ENCODE data around the gene FLYWCH1. TPM values are rescaled to one million over a fixed set of nuclear protein-coding genes. Genes with fewer than 3 reads are reported as not detected.
A peak's percentile ranks its signal among the peaks of the same experiment; 100 is the strongest.

Gene FLYWCH1
- total and polyA plus RNA-seq, 9 of the 15 experiments (the other 6 are each of a cell fraction or from before 2014, with no cell fraction given): 0.18 to 33.6 (median 11.3) TPM

GRCh38 chr16:2905241-2905987 is 6.3 kb upstream of the FLYWCH1 start (continued):
- TF ChIP-seq TFAP4 (CRISPR knock-in tag; IDR thresholded peaks at IDR 0.05; ENCODE audit: borderline replicate concordance) (peak; percentile 69), ZNF165 (CRISPR knock-in tag; IDR thresholded peaks at IDR 0.05; ENCODE audit: borderline replicate concordance) (no peak), MEF2D (tag; conservative IDR thresholded peaks at IDR 0.05; ENCODE audit: low read depth) (no peak), FOXO4 (CRISPR knock-in tag; IDR thresholded peaks at IDR 0.05) (no peak), CGGBP1 (CRISPR knock-in tag; IDR thresholded peaks at IDR 0.05) (0 out of 2 replicates have a peak, but pooled peaks have one; percentile 35), MAFF (IDR thresholded peaks at IDR 0.05; ENCODE audit: low read length) (no peak), ZFX (CRISPR knock-in tag; IDR thresholded peaks at IDR 0.05) (no peak), USF2 (CRISPR knock-in tag; IDR thresholded peaks at IDR 0.05) (no peak), HINFP (tag; conservative IDR thresholded peaks at IDR 0.05; ENCODE audit: low read depth) (no peak), ZNF143 (CRISPR knock-in tag; IDR thresholded peaks at IDR 0.05) (no peak), ZNF282 (CRISPR knock-in tag; IDR thresholded peaks at IDR 0.05) (no peak), FOXJ2 (tag; IDR thresholded peaks at IDR 0.05) (no peak), RBFOX2 (IDR thresholded peaks at IDR 0.05; ENCODE audit: low read depth, low read length) (peak; percentile 99), SMARCA4 (IDR thresholded peaks at IDR 0.05) (no peak), MBD2 (IDR thresholded peaks at IDR 0.05; ENCODE audit: borderline replicate concordance, low read depth) (peak; percentile 96), MNT (conservative IDR thresholded peaks at IDR 0.05) (peak; percentile 43 to 81; a peak in 3 of 4 replicates), CAMTA2 (CRISPR knock-in tag; conservative IDR thresholded peaks at IDR 0.05) (no peak), ETV5 (CRISPR knock-in tag; IDR thresholded peaks at IDR 0.05; ENCODE audit: low read depth) (peak; percentile 69; the same call in 1 of the 2 replicates), ZFP91 (CRISPR knock-in tag; IDR thresholded peaks at IDR 0.05) (no peak), CBX1 (IDR thresholded peaks at IDR 0.05; ENCODE audit: low read depth) (peak; percentile 92)

Data from K562 (cell line).